OCI-LY1 (cell line): ENCODE measurements around the gene PHACTR2.

Source experiments
- EZH2 ChIP-seq: fragments of 200-600 bp; sonication (generic), shearing (Covaris generic); IDR thresholded peaks from 2 replicates; pipeline ENCODE4 v1.8.0; 2017; ENCODE audit warnings: borderline replicate concordance, mixed run types, mild to moderate bottlenecking, antibody characterized with exemption, low read length, moderate library complexity, mixed read lengths
- TF ChIP-seq, protein P1 (sequence below): fragments of 200-600 bp; sonication (generic), shearing (Covaris generic); IDR thresholded peaks from 2 replicates; pipeline ENCODE4 v1.5.1; 2017; ENCODE audit warnings: mild to moderate bottlenecking, antibody characterized with exemption, low read length, moderate library complexity, mixed read lengths

DNA sequence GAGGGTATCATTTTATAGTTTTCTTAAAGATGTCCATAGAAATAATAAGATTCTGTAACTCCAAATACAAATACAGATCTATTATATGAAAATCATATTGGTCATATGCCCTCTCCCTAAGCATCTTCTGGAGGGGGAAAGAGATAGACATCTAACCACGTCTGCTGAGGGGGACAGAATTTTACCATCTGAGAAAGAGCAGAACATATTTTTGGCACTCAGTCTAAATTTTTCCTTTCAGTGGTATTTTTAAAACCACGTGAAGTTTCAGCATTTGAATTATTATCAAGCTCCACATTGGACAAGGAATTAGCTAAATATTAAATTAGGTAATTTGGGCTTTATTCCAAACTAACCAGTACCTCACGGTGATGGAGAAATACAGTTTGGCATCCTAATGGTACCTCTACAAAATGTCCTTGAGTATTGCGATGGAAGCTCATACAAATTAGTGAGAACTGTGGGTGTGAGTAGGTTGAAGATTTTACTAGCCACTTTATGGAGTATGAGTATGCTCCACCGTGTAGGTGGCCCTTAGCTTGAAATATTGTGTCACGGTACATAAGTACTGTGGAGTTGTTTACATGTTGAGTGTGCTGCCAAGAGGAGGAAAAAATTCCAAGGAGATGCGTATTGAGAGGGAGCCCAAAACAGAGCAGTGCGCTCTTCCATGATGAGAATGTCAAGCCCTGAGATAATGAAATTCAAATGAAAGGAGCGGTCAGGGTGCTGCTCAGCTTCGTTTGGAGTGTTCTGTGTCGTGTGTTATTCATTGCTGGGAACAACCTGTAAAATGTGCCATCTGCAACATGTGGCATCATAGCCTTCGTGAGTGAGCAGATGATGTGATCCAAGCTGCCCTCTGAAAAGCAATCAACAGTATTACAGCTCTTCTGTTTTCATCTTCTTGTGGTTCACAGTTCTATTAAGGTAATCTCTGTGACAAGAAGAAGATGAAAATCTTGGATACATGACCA, 48.4 kb upstream of the PHACTR2 start:
- TF ChIP-seq, protein P1, sequence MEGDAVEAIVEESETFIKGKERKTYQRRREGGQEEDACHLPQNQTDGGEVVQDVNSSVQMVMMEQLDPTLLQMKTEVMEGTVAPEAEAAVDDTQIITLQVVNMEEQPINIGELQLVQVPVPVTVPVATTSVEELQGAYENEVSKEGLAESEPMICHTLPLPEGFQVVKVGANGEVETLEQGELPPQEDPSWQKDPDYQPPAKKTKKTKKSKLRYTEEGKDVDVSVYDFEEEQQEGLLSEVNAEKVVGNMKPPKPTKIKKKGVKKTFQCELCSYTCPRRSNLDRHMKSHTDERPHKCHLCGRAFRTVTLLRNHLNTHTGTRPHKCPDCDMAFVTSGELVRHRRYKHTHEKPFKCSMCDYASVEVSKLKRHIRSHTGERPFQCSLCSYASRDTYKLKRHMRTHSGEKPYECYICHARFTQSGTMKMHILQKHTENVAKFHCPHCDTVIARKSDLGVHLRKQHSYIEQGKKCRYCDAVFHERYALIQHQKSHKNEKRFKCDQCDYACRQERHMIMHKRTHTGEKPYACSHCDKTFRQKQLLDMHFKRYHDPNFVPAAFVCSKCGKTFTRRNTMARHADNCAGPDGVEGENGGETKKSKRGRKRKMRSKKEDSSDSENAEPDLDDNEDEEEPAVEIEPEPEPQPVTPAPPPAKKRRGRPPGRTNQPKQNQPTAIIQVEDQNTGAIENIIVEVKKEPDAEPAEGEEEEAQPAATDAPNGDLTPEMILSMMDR = no peak
- TF ChIP-seq EZH2 = no peak
